ENCODE data around the gene KRTAP4-12.
"Not testable (repeated sequence)": the region's sequence is repeated elsewhere in the genome, so short reads cannot be mapped to it uniquely, and the experiment has no call there.

- not testable (repeated sequence) for TF ChIP-seq CTCF (IDR thresholded peaks at IDR 0.05; ENCODE audit: low read length); EZH2 (IDR thresholded peaks at IDR 0.05; ENCODE audit: borderline replicate concordance, low read length)
These were observed 36.2 kb upstream of the KRTAP4-12 start for GRCh38 chr17:41160190-41160589.

Measured in OCI-LY1 (cell line).